ENCODE measurements around the gene SLC6A5. TPM values are rescaled to one million over a fixed set of nuclear protein-coding genes. Genes with fewer than 3 reads are reported as not detected.
A peak's percentile ranks its signal among the peaks of the same experiment; 100 is the strongest.

SLC6A5 gene
- total and polyA plus RNA-seq, 11 donors, result not detected

- H3K4me1 ChIP-seq, result peaks cover 0 to 3% (median 0%) of the 10 kb centered on the region in 12 donors
- H3K4me3 ChIP-seq, result no peak overlapping the region
- H3K27me3 ChIP-seq, result peaks cover 0 to 18% (median 0%) of the 10 kb centered on the region in 9 donors
- H3K36me3 ChIP-seq, result no peaks in the 10 kb centered on the region
- no peaks in the 10 kb centered on the region for H3K9me3 ChIP-seq
- no peak overlapping the region for H3K27ac ChIP-seq
- TF ChIP-seq, protein P1, sequence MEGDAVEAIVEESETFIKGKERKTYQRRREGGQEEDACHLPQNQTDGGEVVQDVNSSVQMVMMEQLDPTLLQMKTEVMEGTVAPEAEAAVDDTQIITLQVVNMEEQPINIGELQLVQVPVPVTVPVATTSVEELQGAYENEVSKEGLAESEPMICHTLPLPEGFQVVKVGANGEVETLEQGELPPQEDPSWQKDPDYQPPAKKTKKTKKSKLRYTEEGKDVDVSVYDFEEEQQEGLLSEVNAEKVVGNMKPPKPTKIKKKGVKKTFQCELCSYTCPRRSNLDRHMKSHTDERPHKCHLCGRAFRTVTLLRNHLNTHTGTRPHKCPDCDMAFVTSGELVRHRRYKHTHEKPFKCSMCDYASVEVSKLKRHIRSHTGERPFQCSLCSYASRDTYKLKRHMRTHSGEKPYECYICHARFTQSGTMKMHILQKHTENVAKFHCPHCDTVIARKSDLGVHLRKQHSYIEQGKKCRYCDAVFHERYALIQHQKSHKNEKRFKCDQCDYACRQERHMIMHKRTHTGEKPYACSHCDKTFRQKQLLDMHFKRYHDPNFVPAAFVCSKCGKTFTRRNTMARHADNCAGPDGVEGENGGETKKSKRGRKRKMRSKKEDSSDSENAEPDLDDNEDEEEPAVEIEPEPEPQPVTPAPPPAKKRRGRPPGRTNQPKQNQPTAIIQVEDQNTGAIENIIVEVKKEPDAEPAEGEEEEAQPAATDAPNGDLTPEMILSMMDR (IDR thresholded peaks at IDR 0.05), result no peak
- TF ChIP-seq POLR2A (IDR thresholded peaks at IDR 0.05), result no peak
- intact Hi-C loops (cut with DNase I), result loop anchor here in 1 of 10 donors (10.0 kb wide), 1 partner anchor 173 kb away; no protein-coding TSS in a partner anchor
- ATAC-seq (peak in 3 of 4 donors; percentile 38 to 52 (median 41)), DNase-seq (peak in 1 of 5 donors; percentile 43)
- WGBS, 4 donors, result 30 to 50% (median 36%) methylated on average over 4 of the region's 4 CpGs
Measured at GRCh38 chr11:20617346-20618005, 18.1 kb downstream of the SLC6A5 start.

DNA sequence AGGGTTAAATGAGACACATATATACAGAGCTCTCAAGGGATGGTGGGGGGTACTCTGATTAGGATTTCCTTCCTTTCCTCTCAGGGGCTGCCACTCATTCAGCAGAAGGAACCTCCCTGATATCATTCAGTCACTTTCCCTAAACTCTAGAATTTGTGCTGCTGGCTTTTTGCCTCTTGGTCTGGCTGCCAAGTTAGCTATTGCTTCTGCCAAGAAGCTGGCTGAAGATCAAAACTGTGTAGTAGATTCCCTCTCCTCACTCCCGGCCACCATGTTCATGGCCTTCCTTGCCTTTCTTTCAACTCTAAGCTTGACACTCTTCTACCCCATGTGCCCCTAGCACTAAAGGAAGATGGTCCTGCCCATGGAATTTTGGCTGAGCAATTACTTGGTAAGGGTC is 18.7 kb downstream of the SLC6A5 start:
- Histone ChIP-seq H3K4me1 (peaks cover 0 to 3% (median 0%) of the 10 kb centered on the region in 12 donors), H3K27me3 (peaks cover 0 to 18% (median 0%) of the 10 kb centered on the region in 9 donors), H3K9me3 (no peaks in the 10 kb centered on the region), H3K4me3 (no peak overlapping the region), H3K36me3 (no peaks in the 10 kb centered on the region), H3K27ac (no peak overlapping the region)
- WGBS, 4 donors, result 6 to 22% (median 10%) methylated on average over 1 of the region's 1 CpG
- intact Hi-C loops (cut with DNase I), result loop anchor here in 1 of 10 donors (10.0 kb wide), 1 partner anchor 173 kb away; no protein-coding TSS in a partner anchor
- TF ChIP-seq POLR2A (IDR thresholded peaks at IDR 0.05), result no peak
- TF ChIP-seq, protein P1 (IDR thresholded peaks at IDR 0.05), result no peak
- no peak for DNase-seq
- ATAC-seq, result no peak

GRCh38 chr11:20620988-20621387 is 21.6 kb downstream of the SLC6A5 start:
- H3K4me3 ChIP-seq, result no peak overlapping the region
- no peak for DNase-seq
- 67 to 77% (median 70%) methylated on average over 2 of the region's 2 CpGs for WGBS, 4 donors
- H3K27ac ChIP-seq, result no peak overlapping the region
- H3K36me3 ChIP-seq, result no peaks in the 10 kb centered on the region
- no peaks in the 10 kb centered on the region for H3K9me3 ChIP-seq
- intact Hi-C loops (cut with DNase I), result loop anchor here in 1 of 10 donors (10.0 kb wide), 1 partner anchor 56 kb away; no protein-coding TSS in a partner anchor
- no peak for ATAC-seq
- TF ChIP-seq, protein P1 (IDR thresholded peaks at IDR 0.05), result no peak
- no peak for TF ChIP-seq POLR2A (IDR thresholded peaks at IDR 0.05)
- peaks cover 0 to 5% (median 0%) of the 10 kb centered on the region in 9 donors for H3K27me3 ChIP-seq
- H3K4me1 ChIP-seq, result peaks cover 0 to 6% (median 0%) of the 10 kb centered on the region in 12 donors

GRCh38 chr11:20621679-20622078 is 22.3 kb downstream of the SLC6A5 start:
- Histone ChIP-seq H3K4me3 (no peak overlapping the region), H3K27ac (no peak overlapping the region), H3K4me1 (peaks cover 0 to 6% (median 0%) of the 10 kb centered on the region in 12 donors), H3K27me3 (peaks cover 0 to 3% (median 0%) of the 10 kb centered on the region in 9 donors), H3K36me3 (no peaks in the 10 kb centered on the region), H3K9me3 (no peaks in the 10 kb centered on the region)
- 37 to 58% (median 41%) methylated on average over 6 of the region's 6 CpGs for WGBS, 4 donors
- ATAC-seq (no peak), DNase-seq (no peak)
- TF ChIP-seq POLR2A (IDR thresholded peaks at IDR 0.05), result no peak
- TF ChIP-seq, protein P1 (IDR thresholded peaks at IDR 0.05), result no peak
- intact Hi-C loops (cut with DNase I), result loop anchor here in 1 of 10 donors (10.0 kb wide), 1 partner anchor 57 kb away; no protein-coding TSS in a partner anchor
